IPS-18a (cell line): Measurements from ENCODE around the gene AGBL4.

Experiments
- H3K27ac ChIP-seq: one replicate; pipeline ENCODE4 v1.5.1; 2013; ENCODE audit warnings: low read length
- H3K27me3 ChIP-seq: one replicate; pipeline ENCODE4 v1.6.1; 2013; ENCODE audit warnings: mild to moderate bottlenecking, low read length; ENCODE audit not compliant: control insufficient read depth, insufficient read depth
- H3K36me3 ChIP-seq: one replicate; pipeline ENCODE4 v1.6.1; 2013; ENCODE audit warnings: low read depth, low read length; ENCODE audit not compliant: control insufficient read depth
- H3K4me1 ChIP-seq: one replicate; pipeline ENCODE4 v1.6.1; 2013; ENCODE audit warnings: low read depth, low read length; ENCODE audit not compliant: control insufficient read depth
- H3K4me3 ChIP-seq: one replicate; pipeline ENCODE4 v1.5.1; 2013; ENCODE audit warnings: low read length
- H3K9ac ChIP-seq: one replicate; pipeline ENCODE4 v1.6.1; 2013; ENCODE audit warnings: mild to moderate bottlenecking, low read length, moderate library complexity
- H3K9me3 ChIP-seq: one replicate; pipeline ENCODE4 v1.6.1; 2013; ENCODE audit warnings: low read depth, low read length; ENCODE audit not compliant: control insufficient read depth

The AGBL4 gene

GRCh38 chr1:49424782-49425181 is 599.0 kb downstream of the AGBL4 start:
- Histone ChIP-seq H3K9me3 (peaks cover 72% of the 10 kb centered on the region), H3K27me3 (no peaks in the 10 kb centered on the region), H3K36me3 (no peaks in the 10 kb centered on the region), H3K9ac (no peak overlapping the region), H3K27ac (no peak overlapping the region), H3K4me3 (no peak overlapping the region), H3K4me1 (no peaks in the 10 kb centered on the region)

- Histone ChIP-seq H3K27ac (no peak overlapping the region), H3K27me3 (no peaks in the 10 kb centered on the region), H3K36me3 (no peaks in the 10 kb centered on the region), H3K4me3 (no peak overlapping the region), H3K9ac (no peak overlapping the region), H3K4me1 (no peaks in the 10 kb centered on the region), H3K9me3 (peaks cover 75% of the 10 kb centered on the region)
Measured at GRCh38 chr1:49416758-49417157, 607.0 kb downstream of the AGBL4 start.

GRCh38 chr1:49408346-49408745 is 615.4 kb downstream of the AGBL4 start:
- no peaks in the 10 kb centered on the region for H3K4me1 ChIP-seq
- no peak overlapping the region for H3K9ac ChIP-seq
- H3K36me3 ChIP-seq = no peaks in the 10 kb centered on the region
- H3K27ac ChIP-seq = no peak overlapping the region
- H3K9me3 ChIP-seq = peaks cover 82% of the 10 kb centered on the region
- no peak overlapping the region for H3K4me3 ChIP-seq
- no peaks in the 10 kb centered on the region for H3K27me3 ChIP-seq

- peaks cover 69% of the 10 kb centered on the region for H3K9me3 ChIP-seq
- H3K27me3 ChIP-seq = no peaks in the 10 kb centered on the region
- no peak overlapping the region for H3K4me3 ChIP-seq
- H3K4me1 ChIP-seq = no peaks in the 10 kb centered on the region
- H3K36me3 ChIP-seq = no peaks in the 10 kb centered on the region
- no peak overlapping the region for H3K9ac ChIP-seq
- no peak overlapping the region for H3K27ac ChIP-seq
Measured at GRCh38 chr1:49397086-49397485, 626.7 kb downstream of the AGBL4 start.

GRCh38 chr1:49394200-49394599 is 629.6 kb downstream of the AGBL4 start:
- Histone ChIP-seq H3K36me3 (no peaks in the 10 kb centered on the region), H3K9me3 (peaks cover 63% of the 10 kb centered on the region), H3K4me1 (no peaks in the 10 kb centered on the region), H3K27me3 (no peaks in the 10 kb centered on the region), H3K9ac (no peak overlapping the region), H3K4me3 (no peak overlapping the region), H3K27ac (no peak overlapping the region)

- no peaks in the 10 kb centered on the region for H3K4me1 ChIP-seq
- no peak overlapping the region for H3K9ac ChIP-seq
- H3K27ac ChIP-seq = no peak overlapping the region
- H3K9me3 ChIP-seq = peaks cover 73% of the 10 kb centered on the region
- H3K36me3 ChIP-seq = no peaks in the 10 kb centered on the region
- H3K4me3 ChIP-seq = no peak overlapping the region
- H3K27me3 ChIP-seq = no peaks in the 10 kb centered on the region
Measured at GRCh38 chr1:49389699-49390098, 634.1 kb downstream of the AGBL4 start.

GRCh38 chr1:49364676-49365075 is 659.1 kb downstream of the AGBL4 start:
- Histone ChIP-seq H3K27me3 (no peaks in the 10 kb centered on the region), H3K36me3 (no peaks in the 10 kb centered on the region), H3K9me3 (peaks cover 70% of the 10 kb centered on the region), H3K4me3 (no peak overlapping the region), H3K4me1 (no peaks in the 10 kb centered on the region), H3K9ac (no peak overlapping the region), H3K27ac (no peak overlapping the region)

GRCh38 chr1:49363628-49364027 is 660.1 kb downstream of the AGBL4 start:
- no peaks in the 10 kb centered on the region for H3K27me3 ChIP-seq
- peaks cover 68% of the 10 kb centered on the region for H3K9me3 ChIP-seq
- H3K36me3 ChIP-seq = no peaks in the 10 kb centered on the region
- H3K9ac ChIP-seq = no peak overlapping the region
- no peak overlapping the region for H3K4me3 ChIP-seq
- no peaks in the 10 kb centered on the region for H3K4me1 ChIP-seq
- no peak overlapping the region for H3K27ac ChIP-seq

GRCh38 chr1:49358036-49358435 is 665.7 kb downstream of the AGBL4 start:
- Histone ChIP-seq H3K36me3 (no peaks in the 10 kb centered on the region), H3K4me3 (no peak overlapping the region), H3K9ac (no peak overlapping the region), H3K9me3 (peaks cover 63% of the 10 kb centered on the region), H3K27ac (no peak overlapping the region), H3K27me3 (peaks cover 22% of the 10 kb centered on the region), H3K4me1 (peaks cover 4% of the 10 kb centered on the region)

GRCh38 chr1:49356594-49356993 is 667.2 kb downstream of the AGBL4 start:
- no peaks in the 10 kb centered on the region for H3K36me3 ChIP-seq
- H3K4me1 ChIP-seq = peaks cover 4% of the 10 kb centered on the region
- peaks cover 22% of the 10 kb centered on the region for H3K27me3 ChIP-seq
- H3K9me3 ChIP-seq = peaks cover 61% of the 10 kb centered on the region
- H3K4me3 ChIP-seq = no peak overlapping the region
- H3K9ac ChIP-seq = no peak overlapping the region
- H3K27ac ChIP-seq = no peak overlapping the region

GRCh38 chr1:49351768-49352167 is 672.0 kb downstream of the AGBL4 start:
- Histone ChIP-seq H3K4me1 (peaks cover 1% of the 10 kb centered on the region), H3K27me3 (peaks cover 11% of the 10 kb centered on the region), H3K9me3 (peaks cover 64% of the 10 kb centered on the region), H3K36me3 (no peaks in the 10 kb centered on the region), H3K4me3 (no peak overlapping the region), H3K9ac (no peak overlapping the region), H3K27ac (no peak overlapping the region)

- H3K27ac ChIP-seq = no peak overlapping the region
- no peak overlapping the region for H3K4me3 ChIP-seq
- H3K9me3 ChIP-seq = peaks cover 81% of the 10 kb centered on the region
- no peak overlapping the region for H3K9ac ChIP-seq
- no peaks in the 10 kb centered on the region for H3K36me3 ChIP-seq
- no peaks in the 10 kb centered on the region for H3K27me3 ChIP-seq
- H3K4me1 ChIP-seq = no peaks in the 10 kb centered on the region
Measured at GRCh38 chr1:49346767-49347349, 676.9 kb downstream of the AGBL4 start.
